Liver (tissue), 9 donors: ENCODE results near the gene EPS8. TPM values are rescaled to one million over a fixed set of nuclear protein-coding genes. Genes with fewer than 3 reads are reported as not detected.

Source experiments
- DNase-seq: peaks from one replicate; pipeline ENCODE4 v3.0.0-alpha.2; 2017; ENCODE audit warnings: low spot score
- H3K27ac ChIP-seq, 2 donors: one replicate each; pipeline ENCODE4 v1.7.0; 2013; ENCODE audit warnings: inconsistent platforms in 2 of 2, low read length in 2 of 2, control low read depth in 1 of 2, low read depth in 1 of 2, mild to moderate bottlenecking in 1 of 2
- H3K27me3 ChIP-seq, 4 donors: one replicate each; pipeline versions ENCODE4 v1.6.1 to v1.7.0; 2013; ENCODE audit warnings: low read length in 3 of 4, inconsistent platforms in 1 of 4, mild to moderate bottlenecking in 1 of 4, moderate library complexity in 1 of 4; ENCODE audit not compliant: control insufficient read depth in 4 of 4, insufficient read depth in 4 of 4
- H3K36me3 ChIP-seq, 4 donors: one replicate each; pipeline versions ENCODE4 v1.6.1 to v1.7.0; 2013; ENCODE audit warnings: low read length in 3 of 4, mild to moderate bottlenecking in 3 of 4, low read depth in 1 of 4, moderate library complexity in 1 of 4; ENCODE audit not compliant: control insufficient read depth in 4 of 4, insufficient read depth in 3 of 4
- H3K4me1 ChIP-seq, 4 donors: one replicate each; pipeline versions ENCODE4 v1.6.1 to v1.7.0; 2013; ENCODE audit warnings: low read length in 3 of 4, mild to moderate bottlenecking in 3 of 4, moderate library complexity in 1 of 4; ENCODE audit not compliant: control insufficient read depth in 4 of 4, insufficient read depth in 4 of 4
- H3K4me3 ChIP-seq, 3 donors: one replicate each; pipeline versions ENCODE4 v1.6.1 to v1.7.0; 2013; ENCODE audit warnings: low read length in 3 of 3, control low read depth in 1 of 3, low read depth in 1 of 3, mild to moderate bottlenecking in 1 of 3
- H3K9ac ChIP-seq, 2 donors: one replicate each; pipeline ENCODE4 v1.7.0; 2013; ENCODE audit warnings: low read length in 2 of 2, mild to moderate bottlenecking in 2 of 2, moderate library complexity in 2 of 2, control low read depth in 1 of 2, low read depth in 1 of 2
- H3K9me3 ChIP-seq, 4 donors: one replicate each; pipeline versions ENCODE4 v1.6.1 to v1.7.0; 2013; ENCODE audit warnings: low read length in 3 of 4; ENCODE audit not compliant: control insufficient read depth in 4 of 4
- ATF3 ChIP-seq: IDR thresholded peaks from 2 replicates; pipeline ENCODE4 v1.6.1; 2016; ENCODE audit warnings: antibody characterized with exemption
- EGR1 ChIP-seq, 2 donors: IDR thresholded peaks; 2 replicates each; pipeline ENCODE4 v1.6.1; 2016 to 2018; ENCODE audit warnings: antibody characterized with exemption in 2 of 2, low read depth in 2 of 2
- GABPA ChIP-seq, 2 donors: IDR thresholded peaks in 1 of 2; conservative IDR thresholded peaks in 1 of 2; 2 replicates each; pipeline ENCODE4 v1.6.1; 2016; ENCODE audit warnings: antibody characterized with exemption in 2 of 2, mild to moderate bottlenecking in 1 of 2, moderate library complexity in 1 of 2
- NR2F2 ChIP-seq: IDR thresholded peaks from 2 replicates; pipeline ENCODE4 v1.6.1; 2016; ENCODE audit warnings: antibody characterized with exemption
- RAD21 ChIP-seq, 2 donors: IDR thresholded peaks; 2 replicates each; pipeline ENCODE4 v1.6.1; 2016; ENCODE audit warnings: antibody characterized with exemption in 2 of 2, mild to moderate bottlenecking in 2 of 2
- REST ChIP-seq: IDR thresholded peaks from 2 replicates; pipeline ENCODE4 v1.6.1; 2016; ENCODE audit warnings: antibody characterized with exemption, mild to moderate bottlenecking
- RXRA ChIP-seq, 2 donors: IDR thresholded peaks; 2 replicates each; pipeline ENCODE4 v1.6.1; 2017 to 2018; ENCODE audit warnings: antibody characterized with exemption in 2 of 2, mild to moderate bottlenecking in 1 of 2
- SP1 ChIP-seq: IDR thresholded peaks from 2 replicates; pipeline ENCODE4 v1.6.1; 2018; ENCODE audit warnings: antibody characterized with exemption, mild to moderate bottlenecking
- TAF1 ChIP-seq: conservative IDR thresholded peaks from 2 replicates; pipeline ENCODE4 v1.6.1; 2016; ENCODE audit warnings: antibody characterized with exemption, mild to moderate bottlenecking
- YY1 ChIP-seq: IDR thresholded peaks from 2 replicates; pipeline ENCODE4 v1.6.1; 2016; ENCODE audit warnings: antibody characterized with exemption, mild to moderate bottlenecking
- ZBTB33 ChIP-seq: IDR thresholded peaks from 2 replicates; pipeline ENCODE4 v1.6.1; 2016; ENCODE audit warnings: antibody characterized with exemption
- WGBS: extraction: QIAGEN DNeasy Blood & Tissue Kit; methylation state at CpG from one replicate; pipeline ENCODE4 v1.1.7; 2013; 5-methylcytosine and 5-hydroxymethylcytosine counted together
- polyA plus RNA-seq, 2 donors: library from polyadenylated mRNA; stranded (reverse) in 1 of 2; unstranded in 1 of 2; fragments of 200-250 nt in 1 of 2; fragments of >200 nt in 1 of 2; fragmentation: Nextera tagmentation in 1 of 2; extraction: Ambion mirVana in 1 of 2; gene quantifications; one replicate each; pipeline versions ENCODE4 v1.2.1 to v1.2.3, GENCODE V29; 2013 to 2015
- total RNA-seq, 2 donors: library from RNA; depleted of rRNA; stranded (reverse); fragments of >200 nt; gene quantifications; one replicate each; pipeline ENCODE4 v1.2.3, GENCODE V29; 2014
- TF ChIP-seq, protein P1 (sequence below): fragments of 150-350 bp; IDR thresholded peaks from 2 replicates; pipeline ENCODE4 v1.5.1; 2017; ENCODE audit warnings: improper control_type of control experiment, low read depth, low read length; ENCODE audit not compliant: missing input control
- TF ChIP-seq, protein P2 (sequence below): IDR thresholded peaks from 2 replicates; pipeline ENCODE4 v1.6.1; 2016; ENCODE audit warnings: antibody characterized with exemption
- donor health status: healthy.
- donor health status: healthy.
- donor health status: healthy.
- donor health status: healthy.
- donor health status: healthy.

Gene EPS8
- total and polyA plus RNA-seq, 4 donors = 13.7 to 40.2 (median 15.0) TPM

- WGBS = 98% methylated on average over 2 of the region's 2 CpGs
- TF ChIP-seq REST = no peak
- TF ChIP-seq RAD21 (IDR thresholded peaks at IDR 0.05) = no peak
- no peak for TF ChIP-seq RXRA (IDR thresholded peaks at IDR 0.05)
- no peak for TF ChIP-seq GABPA (IDR thresholded peaks at IDR 0.05 in 1 of 2, conservative IDR thresholded peaks at IDR 0.05 in 1 of 2)
- TF ChIP-seq, protein P1, sequence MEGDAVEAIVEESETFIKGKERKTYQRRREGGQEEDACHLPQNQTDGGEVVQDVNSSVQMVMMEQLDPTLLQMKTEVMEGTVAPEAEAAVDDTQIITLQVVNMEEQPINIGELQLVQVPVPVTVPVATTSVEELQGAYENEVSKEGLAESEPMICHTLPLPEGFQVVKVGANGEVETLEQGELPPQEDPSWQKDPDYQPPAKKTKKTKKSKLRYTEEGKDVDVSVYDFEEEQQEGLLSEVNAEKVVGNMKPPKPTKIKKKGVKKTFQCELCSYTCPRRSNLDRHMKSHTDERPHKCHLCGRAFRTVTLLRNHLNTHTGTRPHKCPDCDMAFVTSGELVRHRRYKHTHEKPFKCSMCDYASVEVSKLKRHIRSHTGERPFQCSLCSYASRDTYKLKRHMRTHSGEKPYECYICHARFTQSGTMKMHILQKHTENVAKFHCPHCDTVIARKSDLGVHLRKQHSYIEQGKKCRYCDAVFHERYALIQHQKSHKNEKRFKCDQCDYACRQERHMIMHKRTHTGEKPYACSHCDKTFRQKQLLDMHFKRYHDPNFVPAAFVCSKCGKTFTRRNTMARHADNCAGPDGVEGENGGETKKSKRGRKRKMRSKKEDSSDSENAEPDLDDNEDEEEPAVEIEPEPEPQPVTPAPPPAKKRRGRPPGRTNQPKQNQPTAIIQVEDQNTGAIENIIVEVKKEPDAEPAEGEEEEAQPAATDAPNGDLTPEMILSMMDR = no peak
- no peak for TF ChIP-seq SP1
- no peak for TF ChIP-seq YY1
- peaks cover 3 to 27% (median 14%) of the 10 kb centered on the region in 4 donors for H3K36me3 ChIP-seq
- H3K4me1 ChIP-seq = peaks cover 0 to 6% (median 0%) of the 10 kb centered on the region in 4 donors
- H3K9me3 ChIP-seq = no peaks in the 10 kb centered on the region
- H3K9ac ChIP-seq = no peak overlapping the region
- H3K27ac ChIP-seq = no peak overlapping the region
- no peak overlapping the region for H3K4me3 ChIP-seq
- no peak for DNase-seq
- no peaks in the 10 kb centered on the region for H3K27me3 ChIP-seq
These were observed 164.1 kb downstream of the EPS8 start for GRCh38 chr12:15625075-15625474.

DNA sequence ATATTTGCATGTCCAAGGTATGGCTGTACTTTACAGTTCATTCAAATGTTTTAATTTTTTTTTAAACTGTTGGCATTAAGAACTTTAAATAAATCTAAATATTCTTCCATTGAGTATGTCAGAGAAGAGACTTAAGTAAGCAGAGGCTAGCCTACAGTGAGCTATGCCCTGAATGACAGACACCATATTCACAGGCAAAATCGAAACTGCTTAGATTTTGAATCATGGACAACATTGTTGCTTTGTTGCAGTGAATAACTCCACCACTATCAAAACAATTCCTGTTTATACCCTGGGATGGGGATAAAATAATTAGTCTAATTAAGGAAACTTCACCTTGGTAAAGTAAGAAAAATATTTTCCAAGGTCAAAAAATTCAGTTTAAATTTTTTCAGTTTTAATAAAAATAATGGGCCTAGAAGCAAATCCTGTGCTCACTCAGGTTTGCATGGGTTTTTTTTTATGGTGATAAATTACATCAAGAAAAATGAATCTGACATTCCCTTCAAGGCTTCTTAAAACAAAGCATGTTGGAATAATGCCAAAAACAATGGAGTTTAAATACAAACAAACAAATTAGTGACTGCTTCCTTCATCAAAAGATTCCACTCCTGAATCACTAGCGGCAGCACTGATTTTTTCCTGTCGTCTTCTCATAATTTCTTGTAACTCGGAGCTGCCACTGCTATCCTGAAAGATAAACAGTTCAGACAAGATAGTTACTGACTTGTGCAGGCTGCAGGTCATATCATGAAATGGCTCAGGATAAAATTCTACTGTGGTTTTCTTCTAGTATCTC is 168.2 kb downstream of the EPS8 start:
- Histone ChIP-seq H3K36me3 (peaks cover 4 to 31% (median 20%) of the 10 kb centered on the region in 4 donors), H3K9me3 (peaks cover 0 to 7% (median 1%) of the 10 kb centered on the region in 4 donors), H3K4me3 (no peak overlapping the region), H3K9ac (no peak overlapping the region), H3K4me1 (no peaks in the 10 kb centered on the region), H3K27ac (no peak overlapping the region), H3K27me3 (no peaks in the 10 kb centered on the region)
- WGBS = 81% methylated on average over 4 of the region's 4 CpGs
- TF ChIP-seq SP1 (no peak), RAD21 (IDR thresholded peaks at IDR 0.05) (no peak), REST (no peak), GABPA (IDR thresholded peaks at IDR 0.05 in 1 of 2, conservative IDR thresholded peaks at IDR 0.05 in 1 of 2) (no peak), NR2F2 (no peak), EGR1 (IDR thresholded peaks at IDR 0.05; ENCODE audit: low read depth in 2 of 2) (no peak), TAF1 (no peak), ZBTB33 (no peak), ATF3 (no peak), RXRA (IDR thresholded peaks at IDR 0.05) (no peak), YY1 (no peak)
- TF ChIP-seq, protein P2, sequence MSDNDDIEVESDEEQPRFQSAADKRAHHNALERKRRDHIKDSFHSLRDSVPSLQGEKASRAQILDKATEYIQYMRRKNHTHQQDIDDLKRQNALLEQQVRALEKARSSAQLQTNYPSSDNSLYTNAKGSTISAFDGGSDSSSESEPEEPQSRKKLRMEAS = no peak
- TF ChIP-seq, protein P1 = no peak
- DNase-seq = no peak
